ENCODE results near the gene FTO.

Gene FTO

DNA sequence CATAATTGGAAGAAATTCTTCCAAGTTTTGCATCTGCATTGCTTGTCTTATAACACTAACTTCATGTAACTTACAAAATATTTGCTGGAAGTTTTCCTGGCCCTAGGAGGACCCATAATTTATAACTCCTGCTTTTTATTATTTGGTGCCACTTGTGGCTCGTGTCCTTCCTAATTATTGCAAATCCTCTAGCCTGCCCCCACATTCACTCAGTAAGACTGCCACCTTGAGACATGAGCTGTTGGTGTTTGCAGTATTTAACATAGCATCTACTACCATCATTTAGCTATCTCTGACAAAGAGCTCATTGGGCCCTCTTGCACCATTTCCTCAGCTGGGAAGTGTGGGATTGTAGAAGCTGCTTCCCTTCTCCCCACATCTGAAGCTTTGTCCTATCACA is 49.5 kb downstream of the FTO start:
- no peak for DNase-seq (ENCODE audit: low read depth in 4 of 4, low spot score in 1 of 4)

DNA sequence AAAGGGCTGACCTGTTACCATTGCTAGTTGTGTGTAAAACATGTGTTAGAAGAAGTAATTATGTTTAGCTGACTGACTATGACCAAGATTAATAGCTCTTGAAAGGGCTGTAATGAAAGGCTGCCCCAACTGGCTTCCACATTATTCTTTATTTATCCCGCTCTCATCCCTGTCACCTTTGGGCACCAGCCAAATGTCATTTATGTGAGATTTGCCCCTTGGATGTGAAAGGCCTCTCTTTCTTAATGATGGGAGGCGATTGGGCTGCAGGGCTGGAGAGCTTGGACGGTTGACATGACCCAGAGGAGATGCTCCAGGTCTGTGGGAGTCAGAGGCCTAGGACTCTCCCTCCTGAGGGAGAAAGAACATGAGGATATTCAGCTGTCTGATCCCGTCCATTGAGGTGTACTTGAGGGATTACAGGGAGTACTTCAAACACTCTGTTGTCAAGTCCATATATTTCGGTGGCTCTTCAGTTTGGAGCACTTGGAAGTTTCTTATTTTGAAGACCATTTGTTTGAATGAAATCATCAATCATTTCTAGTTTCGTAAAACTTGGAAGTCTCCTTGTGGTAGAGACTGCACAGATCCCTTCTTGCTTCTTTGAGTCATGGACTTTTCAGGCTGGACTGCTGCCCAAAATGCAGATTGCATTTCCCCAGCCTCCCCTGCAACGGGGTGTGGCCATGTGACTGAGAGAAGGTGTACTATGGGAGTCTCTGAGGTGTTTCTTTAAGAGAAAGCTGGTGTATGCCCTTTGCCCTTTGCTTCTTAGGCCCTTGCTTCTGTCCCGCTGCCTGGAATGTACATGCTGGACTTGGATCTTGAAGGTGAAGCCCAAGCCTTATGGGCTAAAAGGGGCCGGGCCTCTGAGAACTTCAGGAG is 51.3 kb downstream of the FTO start:
- DNase-seq (ENCODE audit: low read depth in 4 of 4, low spot score in 1 of 4), result no peak

- DNase-seq (ENCODE audit: low read depth in 4 of 4, low spot score in 1 of 4), result no peak
These were observed 52.5 kb downstream of the FTO start for GRCh38 chr16:53756275-53756996.

GRCh38 chr16:53757971-53758609 is 54.1 kb downstream of the FTO start:
- no peak for DNase-seq (ENCODE audit: low read depth in 4 of 4, low spot score in 1 of 4)

DNA sequence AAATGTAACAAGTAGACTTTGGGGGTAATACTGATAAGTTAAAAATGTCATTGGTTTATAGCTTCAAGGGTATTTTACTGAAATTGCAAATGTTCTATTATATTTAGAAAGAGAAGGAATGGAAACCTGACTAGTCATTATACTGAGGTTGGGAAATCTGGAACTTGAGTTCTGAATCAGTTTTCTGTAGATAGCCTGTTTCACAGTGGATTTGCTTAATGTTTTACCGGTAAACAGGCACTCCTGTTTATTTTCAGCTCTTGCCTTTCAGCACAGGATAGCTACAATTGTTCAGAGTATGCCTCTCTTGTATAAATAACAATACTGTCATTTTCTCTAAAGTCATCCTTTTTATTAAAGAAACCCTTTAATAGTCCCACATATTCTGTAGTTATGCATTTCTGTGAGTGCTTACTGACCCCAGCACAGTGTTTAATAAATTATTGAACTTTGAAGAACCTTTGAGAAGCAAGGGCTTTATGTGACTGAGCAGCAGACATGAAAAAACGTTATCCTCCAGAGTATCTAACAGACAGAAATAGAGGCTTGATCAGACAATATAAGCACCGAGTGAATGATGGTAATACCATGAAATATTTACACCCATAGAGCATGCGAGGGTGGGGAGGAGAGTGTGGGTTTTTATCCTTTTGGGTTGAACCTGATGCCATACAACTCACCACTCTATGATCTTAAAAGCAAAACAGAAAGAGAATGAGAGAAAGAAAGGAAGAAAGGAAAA is 58.2 kb downstream of the FTO start:
- no peak for DNase-seq (ENCODE audit: low read depth in 4 of 4, low spot score in 1 of 4)

- DNase-seq (ENCODE audit: low read depth in 4 of 4, low spot score in 1 of 4), result no peak
These were observed 62.5 kb downstream of the FTO start for GRCh38 chr16:53766304-53767016.

GRCh38 chr16:53768167-53768566 is 64.2 kb downstream of the FTO start:
- DNase-seq (ENCODE audit: low read depth in 4 of 4, low spot score in 1 of 4), result no peak

DNA sequence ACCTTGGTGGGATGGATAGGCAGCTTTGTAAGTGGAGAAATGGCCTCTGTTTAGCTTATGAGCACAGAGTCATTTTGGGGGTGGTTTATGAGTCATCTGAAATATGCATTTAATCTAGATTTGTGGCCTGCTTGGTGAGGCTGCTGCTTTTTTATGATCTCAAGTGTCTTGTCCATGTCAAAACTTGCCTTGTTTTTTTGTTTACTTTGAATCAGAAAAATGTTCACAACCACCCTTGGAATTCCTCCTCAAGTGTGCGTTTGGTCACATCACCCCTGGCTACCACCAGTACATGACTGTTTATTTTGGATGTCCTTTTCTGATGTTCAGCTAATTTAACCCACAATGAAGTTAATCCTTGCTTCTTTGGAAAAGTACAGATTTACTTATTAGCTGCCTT is 64.6 kb downstream of the FTO start:
- DNase-seq (ENCODE audit: low read depth in 4 of 4, low spot score in 1 of 4), result no peak

DNA sequence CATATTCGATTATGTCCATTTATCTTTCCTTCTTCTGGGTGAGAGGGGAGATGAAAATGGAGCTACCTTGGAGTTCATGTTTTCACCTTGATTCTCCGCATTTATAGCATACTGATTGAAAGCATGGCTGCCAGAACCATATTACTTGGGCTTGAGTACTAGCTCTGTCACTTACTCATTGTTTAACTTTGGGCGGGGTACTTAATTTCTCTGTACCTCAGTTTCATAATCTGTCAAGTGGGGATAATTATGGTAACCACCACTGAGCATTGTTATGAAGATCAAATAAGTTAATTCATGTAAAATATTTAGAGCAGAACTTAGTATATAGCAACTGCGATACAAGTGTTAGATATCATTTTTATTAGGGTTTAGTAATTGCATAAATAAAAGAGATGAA is 65.2 kb downstream of the FTO start:
- DNase-seq (ENCODE audit: low read depth in 4 of 4, low spot score in 1 of 4), result no peak

- no peak for DNase-seq (ENCODE audit: low read depth in 4 of 4, low spot score in 1 of 4)
These were observed 65.8 kb downstream of the FTO start for GRCh38 chr16:53769787-53770186.

GRCh38 chr16:53770641-53771040 is 66.7 kb downstream of the FTO start:
- DNase-seq (ENCODE audit: low read depth in 4 of 4, low spot score in 1 of 4), result no peak

GRCh38 chr16:53771655-53772497 is 67.9 kb downstream of the FTO start:
- DNase-seq (ENCODE audit: low read depth in 4 of 4, low spot score in 1 of 4), result no peak

GRCh38 chr16:53773150-53773846 is 69.3 kb downstream of the FTO start:
- DNase-seq (ENCODE audit: low read depth in 4 of 4, low spot score in 1 of 4), result no peak

- no peak for DNase-seq (ENCODE audit: low read depth in 4 of 4, low spot score in 1 of 4)
These were observed 69.9 kb downstream of the FTO start for GRCh38 chr16:53773881-53774280.

DNA sequence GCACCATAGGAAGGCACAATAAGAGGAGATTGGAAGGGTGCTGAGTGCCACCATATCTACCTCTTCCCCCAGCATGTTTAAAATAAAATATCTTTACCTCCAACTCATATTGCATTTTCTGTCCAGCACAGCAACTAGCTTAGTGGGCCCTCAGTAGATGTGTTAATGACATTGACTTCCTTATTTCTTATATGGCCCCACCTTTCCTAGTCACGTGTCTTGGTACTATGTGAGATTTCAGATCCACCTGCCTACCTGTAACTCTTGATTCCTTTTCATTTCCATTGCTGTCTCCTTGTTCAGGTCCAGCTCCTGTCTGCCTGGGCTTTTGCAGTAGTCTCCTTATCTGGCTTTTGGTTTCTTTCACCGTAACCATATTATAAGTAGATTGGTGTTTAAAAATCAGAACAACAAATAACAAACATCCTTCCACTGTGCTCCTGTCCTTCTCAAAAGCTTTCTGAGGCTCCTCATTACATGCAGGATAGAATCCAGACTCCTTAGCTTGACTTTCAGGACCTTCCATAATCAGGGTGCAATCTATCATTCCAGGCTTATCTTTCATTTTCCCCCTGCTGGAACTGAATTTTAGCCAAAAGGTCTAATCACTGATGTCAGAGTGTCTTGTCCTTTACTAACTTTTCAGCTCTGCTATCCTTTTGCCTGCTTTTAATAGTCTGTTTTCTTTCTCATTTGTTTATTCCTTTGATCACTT is 71.3 kb downstream of the FTO start:
- DNase-seq (ENCODE audit: low read depth in 4 of 4, low spot score in 1 of 4), result no peak

DNA sequence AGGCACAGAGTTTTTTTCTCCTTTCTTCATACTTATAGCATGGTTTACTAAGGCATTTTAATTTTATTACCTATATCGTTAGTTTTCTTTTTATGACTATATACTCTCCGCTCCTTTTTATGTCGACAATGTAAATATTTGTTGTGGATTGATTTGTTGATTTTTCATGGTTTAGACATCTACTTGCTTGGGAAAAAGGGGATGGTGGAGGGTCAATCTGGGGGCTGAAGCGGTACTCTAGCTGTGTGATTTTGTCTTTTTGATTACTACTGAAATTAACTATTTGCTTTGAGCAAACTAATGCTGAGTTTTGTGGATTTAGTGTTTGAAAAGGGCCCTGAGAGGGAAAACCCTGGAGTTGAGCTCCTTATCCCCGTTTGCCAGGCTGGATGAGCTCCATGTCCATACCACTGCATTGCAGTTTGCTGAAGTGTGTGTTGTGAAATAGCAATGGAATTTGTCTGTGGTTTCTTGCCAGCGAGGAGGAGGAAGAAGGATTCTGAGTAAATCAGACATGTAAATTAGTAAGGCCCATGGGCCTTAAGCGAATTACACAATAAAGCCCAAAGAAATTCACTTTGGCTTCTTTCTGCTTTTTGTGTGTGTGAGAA is 72.0 kb downstream of the FTO start:
- no peak for DNase-seq (ENCODE audit: low read depth in 4 of 4, low spot score in 1 of 4)

DNA sequence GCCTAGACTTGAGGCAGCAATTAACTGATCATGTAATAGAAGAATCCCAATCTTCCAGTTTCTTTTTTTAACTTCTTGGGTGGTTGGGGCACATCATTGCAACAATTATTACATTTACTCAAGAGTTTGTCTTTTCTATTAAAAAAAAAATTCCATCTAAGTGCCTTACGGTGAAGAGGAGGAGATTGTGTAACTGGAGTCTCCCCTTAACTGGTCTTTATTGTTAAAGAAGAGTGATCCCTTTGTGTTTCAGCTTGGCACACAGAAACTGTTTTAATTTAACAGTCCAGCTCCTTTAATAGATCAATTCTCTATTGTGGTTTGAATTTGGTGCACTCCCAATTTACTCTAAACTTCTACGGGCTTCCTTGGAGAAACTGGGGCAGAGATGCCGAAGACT is 75.2 kb downstream of the FTO start:
- DNase-seq (ENCODE audit: low read depth in 4 of 4, low spot score in 1 of 4), result no peak

- no peak for DNase-seq (ENCODE audit: low read depth in 4 of 4, low spot score in 1 of 4)
These were observed 76.1 kb downstream of the FTO start for GRCh38 chr16:53780051-53780450.

All from stimulated activated CD4-positive, alpha-beta T cell treated with anti-CD3 and anti-CD28 coated beads, Interleukin-1b, Interleukin-23, amount 100 ng/mL, for 24 hours (primary cell).